ENCODE data around the gene VMO1.

The VMO1 gene

DNA sequence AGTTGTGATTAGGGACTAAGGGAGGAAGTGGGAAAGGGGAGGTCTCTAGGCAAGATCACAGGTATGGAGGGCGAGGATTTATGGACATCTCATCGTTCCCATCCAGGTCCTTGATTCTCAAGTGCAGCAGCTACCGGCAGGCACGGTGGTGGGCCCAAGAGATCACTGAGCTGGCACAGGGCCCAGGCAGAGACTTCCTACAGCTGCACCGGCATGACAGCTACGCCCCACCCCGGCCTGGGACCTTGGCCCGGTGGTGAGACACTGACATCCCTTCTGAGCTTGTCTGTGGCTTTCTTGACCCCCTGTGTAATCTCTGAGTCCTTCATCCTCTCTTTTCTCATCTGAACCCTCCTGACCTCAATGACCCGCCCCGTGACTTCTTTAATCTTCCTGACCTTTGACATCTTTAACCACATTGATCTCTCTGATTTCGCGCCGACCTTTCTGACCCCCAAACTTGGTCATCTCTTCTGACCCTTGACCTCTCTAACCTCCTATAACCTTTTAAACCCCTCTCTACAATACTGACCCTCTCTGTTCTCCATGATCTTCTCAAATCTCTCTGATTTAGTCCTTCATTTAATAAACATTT, 24.6 kb upstream of the VMO1 start:
- H3K36me3 Mint-ChIP-seq (ENCODE audit: low read depth), result peaks cover 74% of the 10 kb centered on the region
- H3K27ac Mint-ChIP-seq, result no peak overlapping the region
- peaks cover 13% of the 10 kb centered on the region for H3K27me3 Mint-ChIP-seq
- no peak overlapping the region for H3K4me3 Mint-ChIP-seq
- H3K4me1 Mint-ChIP-seq (ENCODE audit: low read depth), result peaks cover 39% of the 10 kb centered on the region
- intact Hi-C loops (cut with micrococcal nuclease), result no loop called here
- H3K9me3 Mint-ChIP-seq, result no peaks in the 10 kb centered on the region

DNA sequence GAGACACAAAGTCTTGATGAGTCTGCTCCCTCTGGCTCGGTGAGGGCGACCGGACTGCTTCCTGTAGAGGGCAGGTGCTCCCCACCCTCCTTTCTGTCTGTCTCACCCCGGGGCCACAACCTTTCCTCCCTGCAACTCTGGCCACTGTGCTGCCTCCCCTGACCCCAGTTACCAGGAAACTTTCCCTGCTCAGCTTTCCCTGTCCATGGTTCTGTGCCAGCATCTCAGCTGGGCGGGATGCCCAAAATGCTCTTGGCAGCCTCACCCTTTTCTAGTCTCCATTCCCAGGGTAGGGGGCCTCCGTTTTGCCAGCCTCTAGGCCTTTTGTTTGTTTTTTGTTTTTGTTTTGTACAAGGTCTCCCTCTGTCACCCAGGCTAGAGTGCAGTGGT, 22.2 kb upstream of the VMO1 start:
- H3K36me3 Mint-ChIP-seq (ENCODE audit: low read depth), result peaks cover 54% of the 10 kb centered on the region
- no peaks in the 10 kb centered on the region for H3K9me3 Mint-ChIP-seq
- H3K4me3 Mint-ChIP-seq, result peak overlapping the region; percentile 87
- H3K4me1 Mint-ChIP-seq (ENCODE audit: low read depth), result peaks cover 39% of the 10 kb centered on the region
- intact Hi-C loops (cut with micrococcal nuclease), result no loop called here
- no peak overlapping the region for H3K27ac Mint-ChIP-seq
- peaks cover 33% of the 10 kb centered on the region for H3K27me3 Mint-ChIP-seq

DNA sequence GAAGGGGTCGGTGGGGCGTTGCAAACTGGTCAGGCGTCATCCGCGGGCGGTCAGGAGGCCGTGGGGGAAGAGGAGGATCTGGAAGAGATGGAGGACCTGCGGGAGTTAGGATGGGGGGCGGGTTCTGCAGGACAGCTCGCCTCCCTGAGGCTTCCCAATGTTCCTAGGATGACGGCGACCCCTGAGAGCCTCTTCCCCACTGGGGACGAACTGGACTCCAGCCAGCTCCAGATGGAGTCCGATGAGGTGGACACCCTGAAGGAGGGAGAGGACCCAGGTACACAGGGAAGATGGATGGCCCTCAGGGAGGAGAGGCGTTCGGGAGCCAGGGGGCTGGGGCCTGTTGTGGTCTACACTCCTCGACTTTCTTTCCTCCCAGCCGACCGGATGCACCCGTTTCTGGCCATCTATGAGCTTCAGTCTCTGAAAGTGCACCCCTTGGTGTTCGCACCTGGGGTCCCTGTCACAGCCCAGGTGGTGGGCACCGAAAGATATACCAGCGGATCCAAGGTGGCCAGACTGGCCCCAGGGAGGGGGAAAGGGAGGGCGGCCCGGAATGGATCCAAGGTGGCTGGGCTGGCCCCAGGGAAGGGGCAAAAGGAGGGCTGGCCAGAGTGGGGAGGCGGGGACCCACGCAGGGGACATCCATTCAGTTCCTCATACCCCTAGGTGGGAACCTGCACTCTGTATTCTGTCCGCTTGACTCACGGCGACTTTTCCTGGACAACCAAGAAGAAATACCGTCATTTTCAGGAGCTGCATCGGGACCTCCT, 21.6 kb upstream of the VMO1 start:
- H3K9me3 Mint-ChIP-seq, result no peaks in the 10 kb centered on the region
- intact Hi-C loops (cut with micrococcal nuclease), result no loop called here
- peaks cover 39% of the 10 kb centered on the region for H3K4me1 Mint-ChIP-seq (ENCODE audit: low read depth)
- H3K27ac Mint-ChIP-seq, result peak overlapping the region; percentile 72
- H3K36me3 Mint-ChIP-seq (ENCODE audit: low read depth), result peaks cover 51% of the 10 kb centered on the region
- peaks cover 34% of the 10 kb centered on the region for H3K27me3 Mint-ChIP-seq
- peak overlapping the region; percentile 87 for H3K4me3 Mint-ChIP-seq

DNA sequence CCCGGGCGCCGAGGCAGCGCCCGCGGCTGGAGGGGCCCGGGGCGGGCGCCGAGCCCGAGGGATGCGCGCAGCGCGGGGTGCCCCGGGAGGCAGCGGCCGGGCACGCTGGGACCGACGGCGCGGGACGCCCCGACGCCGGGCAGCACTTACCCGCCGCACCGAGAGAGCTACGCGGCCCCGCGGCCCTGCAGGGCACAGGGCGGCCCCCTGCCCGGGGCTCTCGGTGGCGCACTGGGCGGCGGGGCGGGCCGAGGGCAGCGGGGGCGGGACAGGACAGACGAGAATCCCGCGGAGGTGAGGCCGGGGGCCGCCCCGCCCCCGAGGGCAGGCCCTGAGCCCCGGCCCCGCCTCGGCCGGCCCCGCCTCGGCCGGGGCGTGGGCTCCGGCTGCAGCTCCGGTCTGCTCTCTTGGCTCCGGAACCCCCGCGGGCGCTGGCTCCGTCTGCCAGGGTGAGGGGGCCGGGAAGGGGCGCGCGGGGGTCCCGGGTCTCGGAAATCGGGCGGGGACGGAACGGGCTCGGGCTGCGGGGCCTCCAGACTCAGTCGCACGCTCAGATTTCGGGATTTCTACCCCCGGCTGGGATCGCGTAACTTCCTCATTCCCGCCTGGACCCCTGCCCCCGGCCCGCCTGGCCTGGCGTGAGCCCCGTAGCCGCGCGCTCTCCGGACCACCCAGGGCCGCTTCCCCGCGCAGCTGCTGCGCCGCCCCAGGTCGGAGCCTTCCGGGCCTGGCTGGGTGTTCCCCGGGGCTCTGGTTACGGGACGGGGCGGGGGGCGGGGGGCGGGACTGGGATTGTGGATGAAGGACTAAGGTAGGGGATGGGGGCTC, 20.8 kb upstream of the VMO1 start, which contains the start of gene PLD2:
Gene PLD2, plus strand, starts transcription at position 376 of the 828 bp plus-strand sequence. CDS start 621 bp downstream, outside the sequence.
- peaks cover 46% of the 10 kb centered on the region for H3K36me3 Mint-ChIP-seq (ENCODE audit: low read depth)
- H3K9me3 Mint-ChIP-seq, result no peaks in the 10 kb centered on the region
- peaks cover 35% of the 10 kb centered on the region for H3K4me1 Mint-ChIP-seq (ENCODE audit: low read depth)
- H3K27ac Mint-ChIP-seq, result peak within 1 kb of the TSS; percentile 72
- intact Hi-C loops (cut with micrococcal nuclease), result no loop called here
- H3K27me3 Mint-ChIP-seq, result peaks cover 37% of the 10 kb centered on the region
- peak within 1 kb of the TSS; percentile 87 for H3K4me3 Mint-ChIP-seq

DNA sequence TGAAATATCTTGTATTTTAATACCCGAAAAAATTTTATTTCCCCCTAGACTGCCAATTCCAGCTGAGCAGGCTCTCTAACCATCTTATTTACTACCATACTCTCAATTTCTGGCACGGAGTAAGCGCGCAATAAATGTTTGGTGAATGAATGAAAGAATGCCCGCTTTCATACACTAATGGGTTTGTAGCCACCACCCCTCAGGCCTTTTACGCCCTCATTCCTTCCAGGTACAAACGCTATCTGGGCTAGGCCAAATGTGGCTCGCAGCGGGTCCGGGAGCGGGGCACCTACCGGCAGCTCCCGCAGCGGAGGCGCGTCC, 20.3 kb upstream of the VMO1 start:
- H3K4me3 Mint-ChIP-seq, result peak overlapping the region; percentile 67
- intact Hi-C loops (cut with micrococcal nuclease), result no loop called here
- no peaks in the 10 kb centered on the region for H3K9me3 Mint-ChIP-seq
- H3K27me3 Mint-ChIP-seq, result peaks cover 37% of the 10 kb centered on the region
- no peak overlapping the region for H3K27ac Mint-ChIP-seq
- H3K4me1 Mint-ChIP-seq (ENCODE audit: low read depth), result peaks cover 35% of the 10 kb centered on the region
- peaks cover 43% of the 10 kb centered on the region for H3K36me3 Mint-ChIP-seq (ENCODE audit: low read depth)

DNA sequence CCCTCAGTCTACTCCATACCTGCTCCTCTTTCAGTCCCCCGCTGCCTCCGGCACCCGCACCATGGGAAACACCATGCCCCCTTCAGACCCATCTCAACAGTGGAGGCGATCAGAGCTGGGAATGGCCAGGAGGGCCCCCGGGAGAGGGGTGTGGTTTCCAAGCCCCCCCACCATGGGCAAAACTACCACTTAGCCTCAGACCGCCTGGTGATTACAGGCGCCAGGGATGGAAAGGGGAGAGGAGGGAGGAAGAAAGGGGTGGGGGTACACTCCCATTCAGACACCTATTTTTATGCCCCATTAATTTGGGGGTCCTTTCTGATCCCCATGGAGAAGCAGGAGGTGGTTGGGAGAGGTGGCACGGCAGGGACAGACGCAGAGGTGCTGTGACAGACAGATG, 16.1 kb upstream of the VMO1 start, which contains the start of gene C17orf114:
Gene C17orf114, minus strand, starts transcription at position 101 of the 400 bp plus-strand sequence.
- Mint-ChIP-seq H3K9me3 (no peaks in the 10 kb centered on the region), H3K36me3 (ENCODE audit: low read depth) (peaks cover 25% of the 10 kb centered on the region), H3K27ac (no peak within 1 kb of the TSS), H3K27me3 (peaks cover 25% of the 10 kb centered on the region), H3K4me3 (no peak within 1 kb of the TSS), H3K4me1 (ENCODE audit: low read depth) (no peaks in the 10 kb centered on the region)
- intact Hi-C loops (cut with micrococcal nuclease), result no loop called here

DNA sequence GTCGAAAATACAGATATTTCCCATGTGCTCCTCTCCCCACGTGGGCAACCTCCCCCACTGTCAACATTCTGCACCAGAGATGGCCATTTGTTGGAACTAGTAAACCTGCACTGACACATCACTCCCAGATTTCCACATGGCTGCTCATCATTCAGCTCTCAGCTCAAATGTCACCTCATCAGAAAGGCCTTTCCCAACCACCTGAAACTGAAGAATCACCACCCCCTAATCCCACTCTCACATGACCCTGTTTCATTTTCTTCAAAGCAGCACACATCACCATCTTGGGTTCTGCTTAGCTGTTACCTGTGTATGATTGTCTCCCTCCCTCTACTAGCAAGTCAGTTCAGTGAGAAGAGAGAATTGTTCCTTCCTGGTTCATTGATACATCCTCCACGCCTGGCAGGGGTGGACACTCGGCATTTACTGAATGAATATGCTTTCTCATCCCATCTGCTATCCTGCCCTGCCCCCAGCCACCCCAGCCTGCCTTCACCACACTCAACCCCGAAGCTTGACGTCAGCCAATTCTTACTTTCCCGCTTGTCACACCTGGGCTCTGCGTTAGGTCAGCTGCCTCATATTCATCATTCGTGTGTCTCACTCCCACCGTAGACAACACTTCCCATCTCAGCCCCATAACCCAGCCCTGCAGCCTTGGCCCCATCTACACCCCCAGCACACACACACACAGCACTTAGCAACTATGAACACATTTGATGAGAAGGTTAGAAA, 14.5 kb upstream of the VMO1 start:
- Mint-ChIP-seq H3K4me3 (no peak overlapping the region), H3K27me3 (peaks cover 24% of the 10 kb centered on the region), H3K9me3 (no peaks in the 10 kb centered on the region), H3K36me3 (ENCODE audit: low read depth) (peaks cover 39% of the 10 kb centered on the region), H3K4me1 (ENCODE audit: low read depth) (peaks cover 12% of the 10 kb centered on the region), H3K27ac (no peak overlapping the region)
- intact Hi-C loops (cut with micrococcal nuclease), result no loop called here

DNA sequence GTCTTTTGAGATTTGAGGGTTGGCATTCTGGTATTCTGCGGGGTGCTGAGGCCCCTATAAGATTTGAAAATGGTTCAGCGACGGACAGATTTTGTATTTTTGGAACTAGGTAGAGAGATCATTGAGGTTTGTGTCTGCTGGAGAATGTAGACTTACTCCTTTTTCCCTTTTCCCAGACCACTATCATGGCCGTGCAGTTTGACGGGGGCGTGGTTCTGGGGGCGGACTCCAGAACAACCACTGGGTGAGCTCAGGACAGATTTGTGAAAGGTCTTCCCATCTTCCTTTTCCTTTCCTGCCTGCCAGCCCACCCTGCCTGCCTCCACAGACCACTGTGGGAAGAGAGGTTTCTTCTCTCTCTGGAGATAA, 10.4 kb upstream of the VMO1 start:
- H3K4me3 Mint-ChIP-seq, result peak overlapping the region; percentile 100
- H3K27ac Mint-ChIP-seq, result peak overlapping the region; percentile 95
- intact Hi-C loops (cut with micrococcal nuclease), result loop anchor here (2.0 kb wide), 1 partner anchor 86 kb away; the partner anchor contains the start of gene ARRB2
- H3K36me3 Mint-ChIP-seq (ENCODE audit: low read depth), result peaks cover 39% of the 10 kb centered on the region
- no peaks in the 10 kb centered on the region for H3K9me3 Mint-ChIP-seq
- peaks cover 12% of the 10 kb centered on the region for H3K4me1 Mint-ChIP-seq (ENCODE audit: low read depth)
- H3K27me3 Mint-ChIP-seq, result peaks cover 17% of the 10 kb centered on the region

DNA sequence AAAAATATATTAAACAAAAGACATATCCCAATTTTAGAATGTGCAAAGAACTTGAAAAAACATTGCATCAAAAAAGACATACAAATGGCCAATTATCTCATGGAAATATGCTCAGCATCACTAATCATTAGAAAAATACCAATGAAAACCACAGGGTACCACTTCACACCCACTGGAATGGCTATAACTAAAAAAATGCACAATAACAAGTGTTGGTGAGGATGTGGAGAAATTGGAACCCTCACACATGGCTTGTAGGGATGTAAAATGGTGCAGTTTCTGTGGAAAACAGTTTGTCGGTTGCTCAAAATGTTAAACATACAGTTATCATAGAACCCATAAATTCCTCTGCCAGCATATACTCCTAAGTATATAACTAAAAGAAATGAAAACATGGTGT, 9.0 kb upstream of the VMO1 start:
- Mint-ChIP-seq H3K27ac (peak overlapping the region; percentile 95), H3K4me3 (no peak overlapping the region), H3K9me3 (no peaks in the 10 kb centered on the region), H3K36me3 (ENCODE audit: low read depth) (peaks cover 33% of the 10 kb centered on the region), H3K4me1 (ENCODE audit: low read depth) (peaks cover 23% of the 10 kb centered on the region), H3K27me3 (peaks cover 17% of the 10 kb centered on the region)
- intact Hi-C loops (cut with micrococcal nuclease), result no loop called here

DNA sequence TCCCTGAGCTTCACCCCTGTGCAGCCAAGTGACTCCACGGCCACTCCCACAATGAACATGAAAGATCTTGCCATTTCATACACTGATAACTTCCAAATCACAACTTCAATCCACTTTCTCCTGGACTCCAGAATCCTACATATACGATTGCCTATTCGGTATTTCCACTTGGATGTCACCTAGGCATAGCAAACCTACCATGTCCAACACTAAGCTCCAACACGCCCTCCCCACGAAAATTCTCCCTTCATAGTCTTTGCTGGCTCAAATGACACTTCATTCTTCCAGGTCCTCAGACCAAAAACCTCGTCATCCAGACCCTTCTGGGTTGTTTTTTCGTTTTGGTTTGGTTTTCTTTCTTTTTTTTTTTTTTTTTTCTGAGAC, 4.5 kb upstream of the VMO1 start:
- intact Hi-C loops (cut with micrococcal nuclease), result loop anchor here (2.0 kb wide), 1 partner anchor 98 kb away; no protein-coding TSS in a partner anchor
- peaks cover 36% of the 10 kb centered on the region for H3K27me3 Mint-ChIP-seq
- peaks cover 52% of the 10 kb centered on the region for H3K4me1 Mint-ChIP-seq (ENCODE audit: low read depth)
- H3K36me3 Mint-ChIP-seq (ENCODE audit: low read depth), result peaks cover 13% of the 10 kb centered on the region
- H3K9me3 Mint-ChIP-seq, result no peaks in the 10 kb centered on the region
- peak overlapping the region; percentile 94 for H3K27ac Mint-ChIP-seq
- peak overlapping the region; percentile 84 for H3K4me3 Mint-ChIP-seq

DNA sequence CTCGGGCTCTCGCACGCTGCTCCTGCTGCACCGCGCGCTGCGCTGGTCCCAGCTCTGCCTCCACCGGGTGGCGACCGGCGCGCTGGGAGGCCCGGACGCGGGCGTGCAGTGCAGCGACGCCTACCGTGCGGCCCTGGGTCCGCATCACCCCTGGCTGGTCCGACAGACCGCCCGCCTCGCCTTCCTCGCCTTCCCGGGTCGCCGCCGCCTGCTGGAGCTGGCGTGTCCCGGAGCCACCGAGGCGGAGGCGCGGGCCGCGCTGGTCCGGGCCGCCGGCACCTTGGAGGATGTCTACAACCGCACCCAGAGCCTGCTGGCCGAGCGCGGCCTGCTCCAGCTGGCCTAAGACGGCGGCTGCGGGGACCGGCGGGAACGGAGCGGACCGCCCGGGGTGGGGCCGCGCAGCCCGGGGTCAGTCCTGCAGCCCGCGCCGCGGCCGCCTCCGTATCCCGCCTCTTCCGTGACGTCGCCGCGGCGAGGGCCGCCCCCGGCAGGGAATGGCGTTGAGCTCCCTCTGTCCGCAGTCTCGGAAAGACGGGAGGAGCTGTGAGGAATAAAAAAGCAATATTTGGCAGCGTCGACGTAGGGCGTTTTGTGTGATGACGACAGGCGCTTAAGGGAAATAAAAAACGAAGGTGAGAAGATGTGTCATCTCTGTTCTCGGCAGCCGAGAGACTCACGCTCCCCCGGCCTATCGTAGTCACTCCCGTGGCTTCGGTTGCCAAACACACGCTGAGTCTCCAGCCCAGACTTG, 4.0 kb upstream of the VMO1 start:
- Mint-ChIP-seq H3K27ac (peak overlapping the region; percentile 94), H3K9me3 (no peaks in the 10 kb centered on the region), H3K36me3 (ENCODE audit: low read depth) (peaks cover 13% of the 10 kb centered on the region), H3K27me3 (peaks cover 42% of the 10 kb centered on the region), H3K4me3 (peak overlapping the region; percentile 84), H3K4me1 (ENCODE audit: low read depth) (peaks cover 57% of the 10 kb centered on the region)
- intact Hi-C loops (cut with micrococcal nuclease), result loop anchor here (2.0 to 5.0 kb wide), 2 partner anchors 58 to 99 kb away; partner anchors contain the start of gene MED11

DNA sequence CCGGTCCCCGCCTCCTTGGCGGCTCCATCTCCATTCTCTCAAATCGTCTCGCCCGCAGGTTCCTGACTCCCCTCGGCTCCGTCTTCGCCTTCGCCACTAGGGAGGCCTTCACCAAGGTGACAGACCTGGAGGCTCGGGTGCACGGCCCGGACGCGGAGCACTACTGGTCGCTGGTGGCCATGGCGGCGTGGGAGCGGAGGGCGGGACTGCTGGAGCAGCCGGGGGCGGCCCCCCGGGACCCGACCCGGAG, 3.5 kb upstream of the VMO1 start:
- Mint-ChIP-seq H3K4me1 (ENCODE audit: low read depth) (peaks cover 58% of the 10 kb centered on the region), H3K9me3 (no peaks in the 10 kb centered on the region), H3K27me3 (peaks cover 47% of the 10 kb centered on the region), H3K36me3 (ENCODE audit: low read depth) (peaks cover 13% of the 10 kb centered on the region), H3K27ac (peak overlapping the region; percentile 94), H3K4me3 (peak overlapping the region; percentile 84)
- intact Hi-C loops (cut with micrococcal nuclease), result loop anchor here (5.0 kb wide), 1 partner anchor 57 kb away; the partner anchor contains the start of gene MED11

All from dendritic cell treated with granulocyte-macrophage colony-stimulating factor and Interleukin-4, amounts not matched to agents 40 ng/mL and 50 ng/mL, for 4 days (primary cell).